Transverse colon (tissue), 4 donors: Measurements from ENCODE around the gene PTPN20. TPM values are rescaled to one million over a fixed set of nuclear protein-coding genes. Genes with fewer than 3 reads are reported as not detected.
"Not testable (repeated sequence)": the region's sequence is repeated elsewhere in the genome, so short reads cannot be mapped to it uniquely, and the experiment has no call there.

Experiments
- DNase-seq: peaks from one replicate; pipeline ENCODE4 v3.0.0-alpha.2; 2019
- H3K27ac ChIP-seq, 4 donors: fragments of 200-600 bp; sonication (generic); 2 replicates each; pipeline ENCODE4 v1.5.1; 2016 to 2018; ENCODE audit warnings: inconsistent platforms in 4 of 4
- H3K27me3 ChIP-seq: fragments of 200-600 bp; sonication (generic); 2 replicates; pipeline ENCODE4 v1.5.1; 2017; ENCODE audit warnings: inconsistent platforms
- H3K36me3 ChIP-seq, 4 donors: fragments of 200-600 bp; sonication (generic); 2 replicates each; pipeline ENCODE4 v1.5.1; 2017 to 2019; ENCODE audit warnings: inconsistent platforms in 4 of 4
- H3K4me1 ChIP-seq, 4 donors: fragments of 200-600 bp; sonication (generic); 2 replicates each; pipeline ENCODE4 v1.5.1; 2017 to 2020; ENCODE audit warnings: inconsistent platforms in 4 of 4
- H3K4me3 ChIP-seq, 4 donors: fragments of 200-600 bp; sonication (generic); 1 replicate in 1 of 4; 2 replicates in 3 of 4; pipeline versions ENCODE4 v1.5.1 to v1.6.1; 2017 to 2019; ENCODE audit warnings: inconsistent platforms in 4 of 4
- H3K9me3 ChIP-seq, 2 donors: fragments of 200-600 bp; sonication (generic); 2 replicates each; pipeline ENCODE4 v1.5.1; 2017 to 2019; ENCODE audit warnings: inconsistent platforms in 2 of 2
- WGBS, 2 donors: methylation state at CpG; one replicate each; pipeline ENCODE4 v1.1.5; 2018; ENCODE audit warnings: low coverage in 1 of 2; 5-methylcytosine and 5-hydroxymethylcytosine counted together
- in situ Hi-C, 4 donors: fragments of 200-750 bp; cut with MboI; loops; one replicate each; pipeline versions ENCODE4 v1.15.0 to v1.15.1; 2017; ENCODE audit warnings: low sequenced_read_pairs in 3 of 4, low pct_ligation_motif_present in 1 of 4, low pct_unique_long_range_greater_than_20kb in 1 of 4
- intact Hi-C: fragments of 100-400 bp; cut with DNase I; formaldehyde crosslinking; loops from one replicate; pipeline ENCODE4 v1.15.1; 2023; ENCODE audit warnings: low total_unique reads
- total RNA-seq, 4 donors: library from RNA; depleted of rRNA; stranded (reverse); fragments of >200 nt; gene quantifications; one replicate each; pipeline ENCODE4 v1.1.0, GENCODE V29; 2016

Gene PTPN20
- total RNA-seq, 4 donors from 2014 or later, result 1.6 to 34.0 (median 4.9) TPM; not detected in 1

GRCh38 chr10:46903874-46904273, 7.4 kb upstream of the PTPN20 start:
- H3K9me3 ChIP-seq, H3K27ac ChIP-seq, H3K27me3 ChIP-seq, H3K36me3 ChIP-seq, H3K4me3 ChIP-seq, intact Hi-C loops, in situ Hi-C loops, DNase-seq, H3K4me1 ChIP-seq: not testable (repeated sequence)
- WGBS, 2 donors, result no CpG with 5 or more reads among the region's 5 CpGs

GRCh38 chr10:46906359-46906758, 4.9 kb upstream of the PTPN20 start:
- H3K36me3 ChIP-seq, H3K4me3 ChIP-seq, H3K27me3 ChIP-seq, H3K27ac ChIP-seq, H3K4me1 ChIP-seq, H3K9me3 ChIP-seq, DNase-seq, in situ Hi-C loops, intact Hi-C loops: not testable (repeated sequence)
- no CpG with 5 or more reads among the region's 7 CpGs for WGBS, 2 donors

GRCh38 chr10:46907185-46908117, 3.8 kb upstream of the PTPN20 start:
- H3K36me3 ChIP-seq, H3K4me1 ChIP-seq, intact Hi-C loops, in situ Hi-C loops, H3K27me3 ChIP-seq, H3K4me3 ChIP-seq, H3K9me3 ChIP-seq, H3K27ac ChIP-seq, DNase-seq: not testable (repeated sequence)
- 56% methylated on average over 1 of the region's 10 CpGs; no CpG with 5 or more reads in 1 of the 2 donors for WGBS, 2 donors

- 43% methylated on average over 1 of the region's 2 CpGs; no CpG with 5 or more reads in 1 of the 2 donors for WGBS, 2 donors
- in situ Hi-C loops, H3K4me1 ChIP-seq, H3K9me3 ChIP-seq, H3K27ac ChIP-seq, H3K27me3 ChIP-seq, H3K4me3 ChIP-seq, DNase-seq, intact Hi-C loops, H3K36me3 ChIP-seq: not testable (repeated sequence)
Measured at GRCh38 chr10:46922498-46922897, 11.3 kb downstream of the PTPN20 start.

- WGBS, 2 donors, result no CpG with 5 or more reads among the region's 2 CpGs
- in situ Hi-C loops, H3K27me3 ChIP-seq: not testable (repeated sequence)
Measured at GRCh38 chr10:46925156-46925555, 13.9 kb downstream of the PTPN20 start.

GRCh38 chr10:46925853-46926252, 14.6 kb downstream of the PTPN20 start:
- H3K27ac ChIP-seq, H3K9me3 ChIP-seq, in situ Hi-C loops, H3K27me3 ChIP-seq, H3K4me1 ChIP-seq, DNase-seq, intact Hi-C loops, H3K36me3 ChIP-seq, H3K4me3 ChIP-seq: not testable (repeated sequence)
- WGBS, 2 donors, result 21% methylated on average over 2 of the region's 2 CpGs; no CpG with 5 or more reads in 1 of the 2 donors

More at GRCh38 chr10:46925156-46925555, 13.9 kb downstream of the PTPN20 start:
- H3K27ac ChIP-seq, H3K4me3 ChIP-seq, DNase-seq, H3K4me1 ChIP-seq, H3K36me3 ChIP-seq, H3K9me3 ChIP-seq, intact Hi-C loops: not testable (repeated sequence)

- H3K36me3 ChIP-seq, H3K4me1 ChIP-seq, intact Hi-C loops, H3K27me3 ChIP-seq, in situ Hi-C loops, H3K27ac ChIP-seq, H3K9me3 ChIP-seq, DNase-seq, H3K4me3 ChIP-seq: not testable (repeated sequence)
Measured at GRCh38 chr10:46928810-46929209, 17.6 kb downstream of the PTPN20 start.

GRCh38 chr10:46932383-46932782, 21.2 kb downstream of the PTPN20 start:
- H3K27ac ChIP-seq, H3K4me1 ChIP-seq, intact Hi-C loops, DNase-seq, H3K27me3 ChIP-seq, H3K4me3 ChIP-seq, in situ Hi-C loops, H3K9me3 ChIP-seq, H3K36me3 ChIP-seq: not testable (repeated sequence)
- WGBS, 2 donors, result 61 to 71% methylated on average over 1 of the region's 1 CpG

- H3K9me3 ChIP-seq, intact Hi-C loops, H3K27me3 ChIP-seq, H3K27ac ChIP-seq, H3K36me3 ChIP-seq, DNase-seq, in situ Hi-C loops, H3K4me1 ChIP-seq, H3K4me3 ChIP-seq: not testable (repeated sequence)
- 29% methylated on average over 1 of the region's 1 CpG; no CpG with 5 or more reads in 1 of the 2 donors for WGBS, 2 donors
Measured at GRCh38 chr10:46941091-46941490, 29.9 kb downstream of the PTPN20 start.

- H3K4me3 ChIP-seq, H3K9me3 ChIP-seq, intact Hi-C loops, H3K27ac ChIP-seq, H3K4me1 ChIP-seq, in situ Hi-C loops, H3K36me3 ChIP-seq, H3K27me3 ChIP-seq, DNase-seq: not testable (repeated sequence)
- 54% methylated on average over 2 of the region's 5 CpGs; no CpG with 5 or more reads in 1 of the 2 donors for WGBS, 2 donors
Measured at GRCh38 chr10:46948687-46949518, 37.7 kb downstream of the PTPN20 start.
